Stimulated activated CD8-positive, alpha-beta memory T cell treated with anti-CD3 and anti-CD28 coated beads, Interleukin-4, amount 100 ng/mL, for 24 hours (primary cell): ENCODE data around the gene DNAJC15.

Experiments used
- DNase-seq: peaks from one replicate; pipeline ENCODE4 v3.0.0-alpha.2; 2020; ENCODE audit warnings: low read depth

The DNAJC15 gene

DNA sequence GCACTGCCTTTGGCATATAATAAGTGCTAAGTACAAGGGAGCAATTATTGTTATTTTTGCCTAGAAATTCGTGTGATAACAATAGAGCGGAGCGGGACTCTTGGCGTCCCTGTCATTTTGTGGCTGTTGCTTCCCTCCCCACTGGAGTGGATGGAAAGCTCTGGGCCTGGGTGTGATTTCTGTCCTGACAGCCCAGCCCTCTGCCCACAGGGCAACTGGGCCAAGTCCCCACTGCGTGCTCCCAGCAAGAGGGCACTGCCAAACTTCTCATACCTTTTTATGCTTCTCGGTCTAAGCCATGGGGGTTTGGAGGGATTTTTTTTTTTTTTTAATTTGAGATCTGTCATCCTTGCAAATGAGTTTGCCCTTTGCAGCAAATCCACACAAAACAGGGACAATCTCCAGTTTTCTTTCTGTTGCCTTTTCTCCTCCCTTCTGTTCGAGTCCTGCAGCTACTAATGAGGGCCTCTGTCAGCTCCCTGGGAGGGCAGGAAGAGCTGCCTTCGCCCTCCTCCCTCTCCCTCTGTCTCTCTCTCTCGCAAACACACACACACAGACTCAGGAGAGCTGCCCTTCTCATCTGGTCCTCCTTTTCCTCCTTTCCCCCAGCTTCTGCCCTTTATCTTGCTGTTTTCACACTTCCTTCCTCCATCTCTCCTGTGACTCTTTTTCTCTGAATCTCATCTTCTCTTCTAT is 103.9 kb downstream of the DNAJC15 start:
- DNase-seq: no peak

DNA sequence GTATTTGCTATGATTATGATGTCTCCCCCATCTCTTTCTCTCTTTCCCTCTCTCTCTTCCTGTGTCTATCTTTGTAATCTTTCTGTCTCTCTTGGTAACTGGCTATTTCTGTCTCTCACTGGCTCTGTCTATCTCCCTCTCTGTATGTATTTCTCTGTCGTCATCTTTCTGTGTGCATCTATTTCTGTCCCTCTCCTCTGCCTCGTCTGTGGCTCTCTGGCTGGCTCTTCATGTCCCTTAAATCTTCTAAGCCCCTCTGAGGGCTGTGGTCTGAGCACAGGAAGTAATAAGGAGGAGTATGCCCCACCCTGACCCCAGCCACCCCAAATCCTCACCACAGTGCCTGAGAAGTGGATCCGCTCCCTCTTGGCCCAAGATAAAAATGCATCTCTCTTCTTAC is 104.4 kb downstream of the DNAJC15 start:
- no peak for DNase-seq

DNA sequence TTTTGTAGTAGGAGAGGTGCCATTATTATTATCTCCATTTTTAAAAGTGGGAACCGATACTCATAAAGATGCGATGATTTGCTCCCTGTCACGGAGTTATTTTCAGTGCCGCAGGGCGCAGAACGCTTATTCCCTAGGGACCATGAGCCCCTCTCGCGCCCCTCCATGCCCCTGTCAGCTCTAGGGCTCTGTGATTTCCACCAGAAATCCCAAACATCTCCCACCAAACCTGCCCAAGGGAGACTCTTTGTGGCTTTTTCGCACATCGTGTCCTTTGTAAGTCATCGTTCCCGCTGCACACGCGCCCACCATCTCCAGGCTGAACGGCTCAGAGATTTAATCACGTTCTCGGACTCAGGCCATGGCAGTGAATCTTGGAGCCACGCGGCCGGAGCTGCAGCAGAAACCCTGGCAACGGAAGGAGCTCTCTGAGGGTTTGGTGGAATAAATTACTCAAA is 105.1 kb downstream of the DNAJC15 start:
- DNase-seq: no peak

DNA sequence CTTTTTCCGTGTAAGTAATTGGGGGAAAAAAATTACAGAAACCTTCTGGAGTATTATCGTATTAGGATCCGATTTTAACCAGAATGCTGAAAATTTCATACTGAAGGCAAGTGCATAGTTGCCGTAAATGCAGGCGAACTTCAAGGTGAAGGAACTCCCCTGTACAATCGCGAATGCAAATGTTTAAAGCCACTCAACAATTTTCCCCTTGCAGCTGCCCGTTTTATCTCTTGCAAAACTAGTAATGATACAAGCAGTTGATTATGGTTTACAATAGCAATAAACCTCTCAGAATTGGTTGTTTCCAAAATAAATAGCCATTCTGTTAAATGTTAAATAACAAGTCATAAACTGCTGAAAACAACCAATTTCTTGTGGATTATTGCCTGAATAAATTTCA is 105.7 kb downstream of the DNAJC15 start:
- no peak for DNase-seq

DNA sequence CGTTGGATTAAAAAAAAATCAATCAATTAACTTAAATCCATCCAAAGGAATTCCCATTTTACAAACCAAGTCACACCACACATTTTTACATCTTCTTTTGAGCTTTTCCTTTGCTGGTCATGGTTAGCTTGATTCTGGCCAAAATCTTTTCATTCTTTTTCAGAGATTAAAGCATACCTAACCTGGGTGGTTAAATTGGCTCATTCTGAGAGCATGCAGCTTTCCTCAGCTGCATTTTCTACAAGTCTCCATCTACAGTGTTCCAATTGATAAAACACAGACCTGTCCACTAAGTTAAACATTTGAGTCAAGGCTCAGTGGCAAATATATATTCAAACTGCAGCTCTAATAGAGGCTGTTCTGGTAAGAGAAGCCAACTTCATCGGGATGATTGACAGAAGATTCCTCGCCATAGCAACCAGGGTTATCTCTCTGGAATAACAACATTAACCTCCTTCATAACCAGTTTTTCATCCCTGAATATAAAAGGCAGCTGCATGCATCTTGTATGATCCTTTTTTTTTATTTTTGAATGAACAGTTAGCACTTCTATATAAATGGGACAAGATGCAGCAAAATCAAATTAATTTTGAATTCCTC is 106.2 kb downstream of the DNAJC15 start:
- DNase-seq: no peak

DNA sequence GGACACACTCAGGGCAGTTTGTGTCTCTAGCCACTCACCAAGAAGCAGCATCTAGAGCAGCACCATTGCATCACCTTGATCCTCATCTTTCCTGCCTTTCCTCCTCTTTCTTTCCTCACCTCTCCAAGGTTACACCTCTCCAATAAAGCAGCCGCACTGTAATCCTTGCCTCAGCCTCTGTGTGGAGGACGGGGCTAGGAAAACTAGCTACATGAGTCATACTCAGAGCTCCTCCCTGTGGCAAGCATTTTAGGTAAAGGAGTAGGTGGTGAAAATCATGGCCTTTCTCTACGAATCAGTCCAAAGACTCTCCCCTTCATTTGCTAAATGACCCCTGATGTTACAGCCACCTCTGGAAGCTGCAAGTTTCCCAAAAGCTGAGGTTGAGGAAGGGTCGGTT is 108.9 kb downstream of the DNAJC15 start:
- no peak for DNase-seq

DNA sequence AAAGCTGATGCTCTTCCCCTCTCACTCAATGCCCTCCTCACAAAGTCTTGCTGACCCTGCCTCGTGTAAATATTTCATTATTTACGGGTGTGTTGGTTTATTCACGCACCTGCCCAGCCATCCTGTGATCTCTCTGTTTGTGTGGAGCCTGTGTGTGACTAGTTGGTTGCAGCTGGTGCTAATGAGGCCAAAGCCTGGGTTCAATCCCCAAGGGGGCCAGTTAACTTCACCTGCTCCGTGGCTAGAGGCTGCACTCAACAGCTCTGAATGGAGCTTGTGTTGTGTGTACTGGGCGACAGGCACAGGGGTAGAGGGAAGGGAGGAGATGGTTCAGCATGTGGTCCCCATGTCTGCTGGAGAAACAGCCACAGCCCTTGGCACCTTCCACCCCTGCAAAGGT is 109.5 kb downstream of the DNAJC15 start:
- no peak for DNase-seq

DNA sequence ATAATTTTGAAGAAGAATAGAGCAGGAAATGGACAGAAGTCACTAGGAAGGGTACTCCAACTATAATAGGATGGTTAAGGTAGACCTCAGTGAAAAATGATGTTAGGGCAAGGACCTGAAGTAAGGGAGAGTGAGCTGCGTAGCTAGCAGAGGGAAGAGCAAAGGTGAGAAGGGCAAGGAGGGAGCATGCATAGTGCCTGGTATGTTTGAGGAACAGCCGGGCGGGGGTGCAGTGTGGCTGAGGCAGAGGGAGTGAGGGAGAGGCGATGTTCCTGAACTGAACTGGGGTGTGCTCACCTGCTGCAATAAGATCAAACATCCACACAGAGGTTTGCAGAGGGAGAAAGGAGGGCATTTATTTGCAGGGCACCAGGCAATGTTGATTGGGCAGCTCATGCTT is 110.4 kb downstream of the DNAJC15 start:
- DNase-seq: no peak

DNA sequence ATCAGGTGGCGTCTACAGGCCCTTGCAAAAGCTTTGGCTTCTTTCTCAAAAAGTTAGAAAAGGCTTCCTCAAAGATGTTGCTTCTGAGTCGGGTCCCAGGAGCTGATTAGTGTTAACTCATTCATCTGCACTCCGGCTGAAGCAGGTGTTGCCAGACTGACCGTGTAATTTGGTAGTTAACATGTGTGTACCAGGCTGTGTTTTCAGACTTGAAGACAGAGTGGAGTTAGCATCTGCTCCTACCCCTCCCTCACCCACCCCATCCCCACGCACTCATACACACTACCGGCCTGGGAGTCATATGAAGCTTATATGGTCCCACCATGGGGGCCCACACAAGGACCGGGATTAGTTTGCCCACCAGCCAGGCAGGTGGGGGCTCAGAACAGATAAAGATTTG is 111.5 kb downstream of the DNAJC15 start:
- DNase-seq: no peak

DNA sequence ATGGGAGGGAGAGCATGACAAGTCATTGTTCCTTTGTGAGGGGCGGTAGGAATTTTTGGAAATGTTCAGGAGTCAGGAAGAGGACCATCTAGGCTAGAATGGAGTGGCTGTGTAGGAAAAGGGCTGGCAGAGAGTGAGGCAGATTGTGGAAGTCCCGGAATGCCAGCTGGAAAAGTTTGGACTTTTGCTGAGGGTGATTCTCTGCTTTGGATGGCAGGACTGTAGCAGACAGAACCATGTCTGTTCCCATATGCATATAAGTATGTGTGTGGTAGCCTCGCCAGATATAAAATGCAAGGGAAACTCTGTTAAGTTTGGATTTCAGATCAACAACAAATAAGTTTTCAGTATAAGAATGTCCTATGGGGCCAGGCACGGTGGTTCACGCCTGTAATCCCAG is 112.1 kb downstream of the DNAJC15 start:
- no peak for DNase-seq

DNA sequence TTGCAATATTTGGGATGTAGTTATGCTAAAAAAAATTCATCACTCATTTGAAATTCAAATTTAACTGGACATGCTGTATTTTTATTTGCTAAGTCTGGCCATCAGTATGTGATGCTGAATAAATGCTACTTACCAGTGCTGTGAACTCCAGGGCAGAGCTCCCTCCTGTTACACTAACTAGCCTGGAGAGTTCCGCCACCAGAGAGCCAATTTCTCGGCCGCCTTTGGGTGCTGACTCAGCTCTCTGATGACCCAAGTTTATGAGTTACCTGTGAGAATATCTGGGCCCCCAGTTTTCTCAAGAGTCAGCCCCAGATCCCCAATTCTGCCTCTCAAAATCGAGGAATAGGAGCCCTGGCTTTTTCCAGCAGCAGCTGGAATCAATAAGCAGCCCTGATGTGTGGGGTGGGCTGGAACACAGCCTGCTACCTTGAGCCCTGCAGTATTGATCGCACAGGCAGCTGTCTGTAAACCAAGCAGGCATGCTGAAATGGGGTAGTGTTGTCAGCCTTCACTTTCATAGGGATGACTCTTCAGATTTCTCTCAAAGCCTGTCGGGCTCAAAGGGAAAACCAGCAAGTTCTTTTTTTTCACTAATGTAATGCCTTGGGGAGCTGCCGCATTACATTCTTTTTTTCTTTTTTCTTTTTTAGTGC is 113.7 kb downstream of the DNAJC15 start:
- no peak for DNase-seq

DNA sequence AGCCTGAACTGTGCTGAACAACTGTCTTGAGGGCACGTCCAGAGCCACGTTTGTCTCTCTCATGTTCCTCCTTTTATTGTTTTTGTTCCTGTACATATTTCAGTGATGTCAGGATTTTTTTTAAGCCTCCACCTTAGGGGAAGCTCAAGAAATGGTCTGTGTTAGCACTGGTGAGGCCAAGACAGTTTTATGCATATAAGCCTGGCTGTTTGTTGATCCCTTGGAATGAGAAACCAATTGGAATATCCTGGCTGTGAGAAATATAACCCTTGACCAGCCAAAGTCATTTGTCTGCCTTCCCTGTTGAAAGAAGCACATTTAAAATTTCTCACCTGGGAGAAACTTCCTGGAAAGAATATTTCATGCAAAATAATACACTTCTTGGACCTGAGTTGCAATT is 115.8 kb downstream of the DNAJC15 start:
- no peak for DNase-seq

DNA sequence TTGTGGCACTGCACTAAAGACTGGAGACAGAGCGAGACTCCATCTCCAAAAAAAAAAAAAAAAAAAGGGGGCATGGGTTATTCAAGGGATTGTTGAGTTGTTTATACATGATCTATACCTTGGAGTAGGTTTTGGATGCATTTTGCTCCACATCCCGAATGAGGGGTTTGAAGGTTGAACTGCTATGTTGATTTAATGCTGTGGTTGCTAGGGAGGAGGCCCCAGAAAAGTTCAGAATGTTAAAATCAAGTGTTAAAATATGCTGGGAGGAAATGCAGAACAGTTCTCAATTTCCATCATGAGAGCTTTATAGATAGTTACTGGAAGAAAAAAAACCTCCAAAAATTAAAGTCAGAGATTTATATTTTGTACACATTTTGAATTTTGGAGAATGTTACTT is 116.5 kb downstream of the DNAJC15 start:
- no peak for DNase-seq

DNA sequence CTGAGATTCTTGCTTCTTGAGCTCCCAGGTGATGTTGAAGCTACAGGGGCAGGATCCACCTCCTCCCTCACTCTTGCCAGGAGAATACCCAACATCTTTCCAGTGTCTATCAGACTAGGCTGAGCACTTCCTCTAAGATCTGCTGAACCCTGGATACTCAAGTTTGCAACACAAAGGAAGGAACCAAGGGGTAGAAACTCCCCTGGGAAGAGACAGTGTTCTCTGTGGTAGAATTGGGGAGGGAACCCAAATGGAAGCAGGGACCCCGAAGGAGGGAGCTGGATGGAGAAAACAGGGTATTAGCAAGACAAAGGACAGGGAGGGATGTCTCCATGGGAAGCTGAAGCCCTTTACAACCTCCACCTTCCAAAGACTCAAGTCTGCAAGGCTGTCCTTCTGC is 117.6 kb downstream of the DNAJC15 start:
- no peak for DNase-seq

DNA sequence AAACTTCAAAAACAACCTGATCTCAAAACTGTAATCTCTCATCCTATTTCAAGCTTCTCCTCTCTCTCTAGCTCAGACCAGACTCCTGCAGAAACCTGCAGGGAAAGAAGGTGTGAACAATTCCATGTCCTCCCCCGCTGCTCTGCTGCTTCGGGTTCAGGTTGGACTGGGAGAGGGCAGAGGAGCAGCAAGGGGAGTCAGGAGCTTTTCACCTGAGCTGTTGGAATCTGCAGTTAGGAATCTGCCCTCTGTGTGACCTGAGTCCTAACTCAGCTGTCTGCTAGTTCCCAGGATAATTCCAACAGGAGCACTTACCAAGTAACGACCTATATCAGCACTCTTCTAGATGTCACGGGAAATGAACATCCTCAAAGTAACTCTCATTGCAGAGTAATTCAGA is 118.3 kb downstream of the DNAJC15 start:
- no peak for DNase-seq

DNA sequence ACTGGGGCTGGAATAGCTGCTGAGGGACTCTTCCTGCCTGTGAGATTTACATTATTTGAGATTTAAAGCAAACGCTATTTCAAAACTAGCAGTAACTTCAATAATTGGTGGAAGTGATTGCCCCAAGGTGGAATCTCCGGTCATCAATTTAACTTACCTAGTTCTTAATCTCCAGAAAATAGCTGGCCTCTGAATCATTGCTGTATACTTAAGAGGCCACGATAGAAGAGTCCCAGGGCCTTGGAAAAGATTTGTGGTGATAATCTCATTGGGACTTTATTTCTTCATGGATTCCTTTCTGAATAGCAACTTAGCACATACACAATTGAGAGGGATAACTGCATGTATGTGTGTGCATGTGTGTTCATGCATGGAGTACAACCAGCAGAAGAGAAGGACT is 120.2 kb downstream of the DNAJC15 start:
- no peak for DNase-seq

DNA sequence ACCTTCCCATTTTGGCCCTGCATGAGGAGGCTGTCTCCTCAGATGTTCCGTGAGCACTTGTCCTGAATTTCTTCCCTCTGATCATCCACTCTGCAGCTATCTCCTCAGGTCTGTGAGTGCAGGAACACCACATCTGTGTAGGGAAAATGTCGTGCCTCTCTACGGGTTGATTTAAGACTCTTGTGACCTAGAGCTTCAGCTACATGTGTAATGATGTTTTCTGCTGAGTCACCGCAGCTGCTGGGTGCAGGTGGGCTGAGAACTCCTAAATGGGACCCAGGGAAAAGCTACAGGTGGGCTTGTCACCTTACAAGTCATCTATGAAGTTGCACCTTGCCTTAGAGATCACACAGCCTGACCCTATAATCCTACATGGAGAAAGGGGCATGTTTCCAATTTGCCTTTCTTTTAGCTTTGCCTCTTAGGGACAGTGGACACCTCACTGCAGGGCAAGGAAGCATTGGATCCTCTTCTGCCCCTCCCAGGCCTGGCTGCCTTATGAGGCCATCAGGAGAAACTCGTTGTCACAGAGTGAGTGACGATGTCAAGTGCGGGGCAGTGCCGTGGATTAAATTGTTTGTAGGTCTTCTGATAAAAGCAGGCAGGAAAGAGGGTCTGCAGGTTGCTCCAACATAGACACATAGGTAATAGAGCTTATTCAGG is 122.3 kb downstream of the DNAJC15 start:
- no peak for DNase-seq

DNA sequence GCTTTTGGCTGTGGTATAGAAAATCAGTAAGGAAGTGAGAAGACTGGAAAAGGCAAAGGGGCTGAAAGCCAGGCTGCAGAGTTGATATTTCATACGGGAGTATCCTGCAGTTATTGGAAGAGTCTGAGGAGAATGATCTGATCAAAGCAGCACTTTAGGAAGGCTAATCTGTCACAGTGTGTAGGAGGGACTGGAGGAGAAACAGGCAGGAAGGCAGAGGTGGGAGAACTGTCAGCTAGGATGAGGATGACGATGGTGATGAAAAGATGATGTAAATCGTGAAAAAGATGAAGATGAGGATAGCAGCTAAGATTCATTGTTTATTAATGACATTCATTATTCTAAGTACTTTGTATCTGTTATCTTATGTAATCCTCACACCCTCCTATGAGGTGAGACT is 123.0 kb downstream of the DNAJC15 start:
- DNase-seq: no peak

DNA sequence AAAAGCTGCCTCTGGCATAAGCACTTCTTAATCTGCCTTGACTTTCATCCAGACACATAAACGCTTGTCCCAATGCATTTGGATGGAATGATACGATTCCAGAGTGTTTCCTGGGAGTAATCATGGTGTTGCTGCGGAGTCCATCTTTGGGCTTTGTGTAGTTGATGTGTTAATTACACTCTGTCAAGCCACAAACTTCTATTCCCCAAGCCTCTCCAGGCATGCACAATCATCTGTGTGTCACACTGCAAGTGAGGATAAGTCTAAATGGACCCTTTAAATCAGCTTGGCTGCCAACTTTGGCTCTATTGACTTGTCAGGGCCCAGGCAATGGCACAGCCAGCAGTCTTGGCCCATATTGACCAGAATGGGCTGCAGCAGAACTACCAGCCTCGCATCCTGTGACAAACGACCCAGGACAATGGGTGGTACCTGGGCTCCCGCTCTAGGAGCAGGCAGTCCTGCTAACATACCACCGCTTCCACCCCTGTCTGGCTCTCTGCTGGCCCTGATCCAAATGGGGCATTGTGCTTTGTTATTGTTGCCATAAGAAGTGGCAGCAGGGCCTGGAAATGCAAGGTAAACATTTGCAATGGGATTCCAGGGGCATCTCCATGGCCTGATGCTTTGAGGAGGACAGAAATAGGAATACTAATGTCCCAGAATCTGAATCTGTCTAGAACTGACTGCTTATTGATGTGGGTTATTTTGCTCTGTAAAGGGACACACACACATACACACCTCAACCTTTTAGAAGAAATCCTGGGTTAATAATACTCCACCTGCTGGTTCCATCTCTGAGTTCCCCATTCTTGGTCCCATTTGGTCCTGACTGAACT is 127.2 kb downstream of the DNAJC15 start:
- no peak for DNase-seq

DNA sequence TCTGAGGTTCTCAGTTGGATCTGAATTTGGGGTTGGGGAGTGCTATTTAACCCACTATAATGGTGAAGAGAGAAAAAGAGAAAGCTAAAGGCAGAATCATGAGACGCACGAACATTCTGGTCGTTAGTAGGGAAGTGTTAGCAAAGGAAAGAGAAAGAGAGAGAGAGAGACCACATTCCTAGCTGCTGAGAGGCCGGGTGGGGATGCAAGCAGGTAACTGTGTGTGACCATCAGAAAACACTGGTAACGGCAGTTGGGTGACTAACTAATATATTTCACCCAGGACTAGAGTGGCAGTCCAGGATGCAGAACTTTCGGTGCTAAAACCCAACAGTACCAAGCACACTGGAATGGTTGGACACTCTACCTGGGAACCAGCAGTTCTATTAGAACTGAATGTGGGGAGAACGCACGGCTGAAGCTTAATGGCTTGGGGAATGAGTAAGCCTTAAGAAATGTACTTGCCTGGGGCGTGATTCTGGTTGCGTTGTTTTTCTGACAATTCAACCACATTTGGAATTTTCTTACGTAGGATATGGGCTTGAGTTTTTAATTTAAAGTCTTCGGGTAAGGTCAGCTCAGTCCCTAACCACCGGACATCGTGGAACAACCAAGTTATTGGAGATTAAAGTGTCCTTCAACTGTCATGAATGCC is 130.2 kb downstream of the DNAJC15 start:
- no peak for DNase-seq

DNA sequence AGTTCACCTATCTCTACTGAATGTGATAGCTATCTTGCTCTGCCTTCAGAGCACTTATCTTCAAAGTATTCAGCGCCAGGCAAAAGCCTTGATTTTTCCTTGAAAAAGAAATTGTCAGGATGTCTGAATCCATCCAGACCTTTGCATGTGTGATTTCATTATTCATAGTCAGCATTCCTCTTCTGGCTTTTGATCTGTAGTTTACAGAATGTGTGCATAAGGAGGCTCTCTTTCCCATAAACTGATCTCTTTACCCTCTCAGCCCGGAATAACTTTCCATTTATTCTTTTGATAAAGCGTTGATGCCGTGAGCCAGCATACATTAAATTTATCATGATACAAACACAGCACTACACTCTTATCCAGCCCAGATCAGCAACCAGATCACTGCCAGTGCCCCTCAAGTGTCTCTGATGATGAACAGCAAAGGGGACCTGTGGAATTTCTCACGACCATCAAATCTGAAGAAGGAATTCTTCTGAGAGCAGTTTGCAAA is 130.8 kb downstream of the DNAJC15 start:
- DNase-seq: no peak
